Fibroblast of lung (primary cell): ENCODE results near the gene REL. TPM values are rescaled to one million over a fixed set of nuclear protein-coding genes. Genes with fewer than 3 reads are reported as not detected.
"Not testable (repeated sequence)": the region's sequence is repeated elsewhere in the genome, so short reads cannot be mapped to it uniquely, and the experiment has no call there.

Source experiments
- DNase-seq, 2 donors: peaks; one replicate each; pipeline versions ENCODE4 v3.0.0 to v3.0.0-alpha.2; 2010; ENCODE audit warnings: low read depth in 2 of 2
- H2AFZ ChIP-seq: 2 replicates; pipeline ENCODE4 v1.5.1; 2012; ENCODE audit warnings: low read length, control low read depth, inconsistent platforms
- H3K27ac ChIP-seq: 2 replicates; pipeline ENCODE4 v1.5.1; 2011; ENCODE audit warnings: low read length, control low read depth; ENCODE audit not compliant: insufficient read depth
- H3K27me3 ChIP-seq: 2 replicates; pipeline ENCODE4 v1.5.1; 2011; ENCODE audit warnings: mild to moderate bottlenecking, low read length; ENCODE audit not compliant: control insufficient read depth, insufficient read depth
- H3K36me3 ChIP-seq: 2 replicates; pipeline ENCODE4 v1.5.1; 2011; ENCODE audit warnings: low read length; ENCODE audit not compliant: control insufficient read depth, insufficient read depth
- H3K4me1 ChIP-seq: 2 replicates; pipeline ENCODE4 v1.5.1; 2011; ENCODE audit warnings: low read length; ENCODE audit not compliant: control insufficient read depth, insufficient read depth; ENCODE audit errors: extremely low read depth
- H3K4me2 ChIP-seq: 2 replicates; pipeline ENCODE4 v1.5.1; 2011; ENCODE audit warnings: low read length, control low read depth; ENCODE audit not compliant: insufficient read depth; ENCODE audit errors: extremely low read depth
- H3K4me3 ChIP-seq, 4 experiments: fragments of 200-600 bp in 1 of 4; sonication (generic) in 1 of 4; replicated peaks in 1 of 4; 2 replicates each; pipeline ENCODE4 v1.5.1; 2011 to 2016; ENCODE audit warnings: low read length in 4 of 4, low read depth in 3 of 4, mild to moderate bottlenecking in 3 of 4, control low read depth in 2 of 4, inconsistent platforms in 1 of 4, mixed read lengths in 1 of 4; ENCODE audit not compliant: insufficient read depth in 1 of 4; ENCODE audit errors: control extremely low read depth in 1 of 4
- H3K79me2 ChIP-seq: 2 replicates; pipeline ENCODE4 v1.5.1; 2012; ENCODE audit warnings: mild to moderate bottlenecking, low read length, inconsistent platforms; ENCODE audit not compliant: control insufficient read depth, insufficient read depth
- H3K9ac ChIP-seq: 2 replicates; pipeline ENCODE4 v1.5.1; 2011; ENCODE audit warnings: mild to moderate bottlenecking, low read length, control low read depth; ENCODE audit not compliant: insufficient read depth
- H3K9me3 ChIP-seq: 2 replicates; pipeline ENCODE4 v1.5.1; 2012; ENCODE audit warnings: low read depth, low read length; ENCODE audit not compliant: control insufficient read depth, insufficient read depth
- H4K20me1 ChIP-seq: 2 replicates; pipeline ENCODE4 v1.5.1; 2011; ENCODE audit warnings: low read length; ENCODE audit not compliant: control insufficient read depth, insufficient read depth; ENCODE audit errors: extremely low read depth
- CTCF ChIP-seq, 2 donors: IDR thresholded peaks in 1 of 2; conservative IDR thresholded peaks in 1 of 2; 1 replicate in 1 of 2; 2 replicates in 1 of 2; pipeline ENCODE4 v1.5.1; 2011 to 2012; ENCODE audit warnings: low read length in 2 of 2, control low read depth in 1 of 2, inconsistent platforms in 1 of 2, low read depth in 1 of 2, mild to moderate bottlenecking in 1 of 2
- EZH2 ChIP-seq: IDR thresholded peaks from 2 replicates; pipeline ENCODE4 v1.5.1; 2012; ENCODE audit warnings: low read length, control low read depth, mild to moderate bottlenecking; ENCODE audit errors: missing control alignments
- polyA plus RNA-seq, 2 donors: library from polyadenylated mRNA; depleted of rRNA in 1 of 2; stranded (reverse) in 1 of 2; unstranded in 1 of 2; fragments of >200 nt; gene quantifications; 2 replicates each; pipeline ENCODE4 v1.2.1, GENCODE V29; 2011 to 2012; ENCODE audit warnings: missing spikeins in 1 of 2
- total RNA-seq: library from RNA; depleted of rRNA; stranded (reverse); fragments of >200 nt; gene quantifications from 2 replicates; pipeline ENCODE4 v1.2.1, GENCODE V29; 2014

Gene REL
- total and polyA plus RNA-seq, 2 donors (not counting 1 experiment from before 2014, with no cell fraction given), result 2.0 to 2.8 TPM

DNA sequence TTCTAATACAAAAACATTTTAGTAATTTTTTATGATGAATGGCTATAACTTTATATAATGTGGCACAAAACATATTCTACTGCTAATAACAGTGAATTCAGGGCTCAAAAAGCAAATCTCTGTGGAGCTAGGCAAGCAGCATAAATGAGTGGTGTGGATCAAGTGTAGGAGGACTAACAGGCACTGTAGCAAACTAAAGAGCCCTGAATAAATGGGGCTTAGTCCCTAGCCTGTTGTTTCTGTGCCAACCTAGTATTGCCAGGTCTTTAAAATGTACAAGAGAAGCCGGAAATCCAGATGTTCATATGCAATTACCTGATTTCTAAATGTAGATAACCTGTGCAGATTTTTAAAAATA lies 18.5 kb downstream of the REL start:
- no peak overlapping the region for H3K4me2 ChIP-seq
- H3K4me1 ChIP-seq, result no peaks in the 10 kb centered on the region
- no peaks in the 10 kb centered on the region for H3K36me3 ChIP-seq
- H3K27ac ChIP-seq, result no peak overlapping the region
- no peaks in the 10 kb centered on the region for H3K79me2 ChIP-seq
- DNase-seq, result no peak
- H3K4me3 ChIP-seq, result no peak overlapping the region
- H3K9ac ChIP-seq, result no peak overlapping the region
- no peaks in the 10 kb centered on the region for H3K27me3 ChIP-seq
- TF ChIP-seq CTCF (conservative IDR thresholded peaks at IDR 0.05 in 1 of 2, IDR thresholded peaks at IDR 0.05 in 1 of 2; ENCODE audit: low read depth in 1 of 2, low read length in 2 of 2) (no peak), EZH2 (no peak)
- no peaks in the 10 kb centered on the region for H4K20me1 ChIP-seq
- no peaks in the 10 kb centered on the region for H3K9me3 ChIP-seq
- H2AFZ ChIP-seq, result no peak overlapping the region

DNA sequence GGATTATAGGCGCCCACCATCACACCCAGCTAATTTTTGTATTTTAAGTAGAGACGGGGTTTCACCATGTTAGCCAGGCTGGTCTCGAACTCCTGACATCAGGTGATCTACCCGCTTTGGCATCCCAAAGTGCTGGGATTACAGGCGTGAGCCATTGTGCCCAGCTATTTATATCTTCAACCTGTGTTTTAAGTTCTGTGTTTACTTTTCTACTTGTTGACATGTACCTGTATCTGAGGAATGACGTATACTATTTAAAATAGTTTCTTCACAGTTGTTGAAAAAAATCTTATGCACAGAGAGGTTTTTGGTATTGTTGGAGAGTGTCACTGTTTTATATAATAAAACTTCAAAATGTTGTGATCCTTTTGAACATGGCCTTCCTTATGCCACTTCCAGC lies 19.9 kb downstream of the REL start:
- DNase-seq, H3K4me1 ChIP-seq, H3K4me3 ChIP-seq, H3K79me2 ChIP-seq, H2AFZ ChIP-seq, H3K9ac ChIP-seq, H3K9me3 ChIP-seq, H3K4me2 ChIP-seq, H4K20me1 ChIP-seq, H3K27me3 ChIP-seq, H3K27ac ChIP-seq, H3K36me3 ChIP-seq: not testable (repeated sequence)

GRCh38 chr2:60905867-60906266 lies 24.5 kb downstream of the REL start:
- not testable (repeated sequence) for H4K20me1 ChIP-seq, H3K9me3 ChIP-seq, DNase-seq

GRCh38 chr2:60906395-60906794 lies 25.0 kb downstream of the REL start:
- TF ChIP-seq EZH2 (no peak), CTCF (conservative IDR thresholded peaks at IDR 0.05 in 1 of 2, IDR thresholded peaks at IDR 0.05 in 1 of 2; ENCODE audit: low read depth in 1 of 2, low read length in 2 of 2) (no peak)
- no peak overlapping the region for H2AFZ ChIP-seq
- no peaks in the 10 kb centered on the region for H3K4me1 ChIP-seq
- no peaks in the 10 kb centered on the region for H4K20me1 ChIP-seq
- no peak overlapping the region for H3K27ac ChIP-seq
- H3K9ac ChIP-seq, result no peak overlapping the region
- no peaks in the 10 kb centered on the region for H3K36me3 ChIP-seq
- no peak overlapping the region for H3K4me2 ChIP-seq
- no peak overlapping the region for H3K4me3 ChIP-seq
- H3K9me3 ChIP-seq, result no peaks in the 10 kb centered on the region
- H3K27me3 ChIP-seq, result no peaks in the 10 kb centered on the region
- no peak for DNase-seq
- no peaks in the 10 kb centered on the region for H3K79me2 ChIP-seq

More at GRCh38 chr2:60905867-60906266, 24.5 kb downstream of the REL start:
- not testable (repeated sequence) for H3K27me3 ChIP-seq, H3K9ac ChIP-seq, H3K4me3 ChIP-seq, H3K36me3 ChIP-seq, H3K27ac ChIP-seq, H3K4me2 ChIP-seq, H2AFZ ChIP-seq, H3K79me2 ChIP-seq, H3K4me1 ChIP-seq
